GM21528 (cell line): ENCODE data around the gene MOCS2.

Experiments
- ATAC-seq: cut with Tn5 transposase; IDR thresholded peaks from one replicate; pipeline ENCODE4 v1.9.1; 2021; ENCODE audit warnings: mild to moderate bottlenecking, moderate library complexity; ENCODE audit not compliant: unreplicated experiment, low FRiP score

MOCS2 gene

GRCh38 chr5:53059281-53059680, 50.3 kb downstream of the MOCS2 start:
- no peak for ATAC-seq

GRCh38 chr5:53055365-53055764, 54.2 kb downstream of the MOCS2 start:
- ATAC-seq, result no peak

GRCh38 chr5:53053364-53053763, 56.2 kb downstream of the MOCS2 start:
- no peak for ATAC-seq

GRCh38 chr5:53052499-53052898, 57.1 kb downstream of the MOCS2 start:
- no peak for ATAC-seq

- ATAC-seq, result no peak
Observed at GRCh38 chr5:53048248-53048647, 61.3 kb downstream of the MOCS2 start.
